ENCODE data around the gene CEP85. TPM values are rescaled to one million over a fixed set of nuclear protein-coding genes. Genes with fewer than 3 reads are reported as not detected.

Gene CEP85
- total and polyA plus RNA-seq, 9 of the 15 experiments (the other 6 are each of a cell fraction or from before 2014, with no cell fraction given): 42.1 to 140 (median 92.6) TPM

DNA sequence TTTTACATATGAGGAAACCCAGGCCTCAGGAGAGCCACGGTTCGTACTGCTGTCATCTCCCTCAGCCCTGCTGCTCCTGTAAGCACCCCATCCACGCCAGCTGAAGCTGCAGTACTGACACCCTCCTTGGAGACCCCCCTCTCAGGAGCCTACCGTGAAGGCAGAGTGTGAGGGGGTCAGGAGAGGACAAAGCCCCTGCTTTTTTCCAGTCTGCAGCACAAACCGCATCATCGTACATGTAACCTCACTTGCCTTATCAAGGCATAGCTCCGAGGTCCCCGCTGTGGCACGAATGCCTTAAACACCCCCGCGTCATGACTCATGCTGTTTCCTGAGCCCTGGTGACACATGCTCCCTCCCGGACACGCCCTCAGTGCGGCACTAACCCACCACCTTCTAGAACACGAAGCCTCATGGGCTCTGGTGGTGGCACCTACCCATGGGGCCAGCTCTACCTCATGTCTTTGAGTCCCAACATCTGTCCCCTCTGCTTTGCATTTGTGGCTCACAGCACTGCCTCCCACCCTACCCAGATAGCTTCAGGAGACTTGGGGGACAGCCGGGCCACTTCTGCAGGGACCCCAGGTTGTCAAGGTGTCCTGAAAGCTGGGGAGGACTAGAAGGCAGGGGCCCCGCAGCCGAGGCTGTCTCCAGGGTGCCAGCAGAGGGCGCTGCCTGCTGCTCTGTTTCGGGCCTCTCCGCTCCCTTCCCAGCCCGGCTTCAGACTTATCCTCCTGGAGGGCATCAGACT is 50.8 kb downstream of the CEP85 start (continued):
- TF ChIP-seq ARHGAP35 (IDR thresholded peaks at IDR 0.05; ENCODE audit: partially characterized antibody): no peak
- peak; percentile 86 for TF ChIP-seq EP400 (IDR thresholded peaks at IDR 0.05)
- no peak for TF ChIP-seq SRSF7 (optimal IDR thresholded peaks at IDR 0.05; ENCODE audit: low read depth, low read length)
- TF ChIP-seq ZNF561 (CRISPR knock-in tag; conservative IDR thresholded peaks at IDR 0.05): no peak
- TF ChIP-seq, protein P1, sequence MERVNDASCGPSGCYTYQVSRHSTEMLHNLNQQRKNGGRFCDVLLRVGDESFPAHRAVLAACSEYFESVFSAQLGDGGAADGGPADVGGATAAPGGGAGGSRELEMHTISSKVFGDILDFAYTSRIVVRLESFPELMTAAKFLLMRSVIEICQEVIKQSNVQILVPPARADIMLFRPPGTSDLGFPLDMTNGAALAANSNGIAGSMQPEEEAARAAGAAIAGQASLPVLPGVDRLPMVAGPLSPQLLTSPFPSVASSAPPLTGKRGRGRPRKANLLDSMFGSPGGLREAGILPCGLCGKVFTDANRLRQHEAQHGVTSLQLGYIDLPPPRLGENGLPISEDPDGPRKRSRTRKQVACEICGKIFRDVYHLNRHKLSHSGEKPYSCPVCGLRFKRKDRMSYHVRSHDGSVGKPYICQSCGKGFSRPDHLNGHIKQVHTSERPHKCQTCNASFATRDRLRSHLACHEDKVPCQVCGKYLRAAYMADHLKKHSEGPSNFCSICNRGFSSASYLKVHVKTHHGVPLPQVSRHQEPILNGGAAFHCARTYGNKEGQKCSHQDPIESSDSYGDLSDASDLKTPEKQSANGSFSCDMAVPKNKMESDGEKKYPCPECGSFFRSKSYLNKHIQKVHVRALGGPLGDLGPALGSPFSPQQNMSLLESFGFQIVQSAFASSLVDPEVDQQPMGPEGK (CRISPR knock-in tag; IDR thresholded peaks at IDR 0.05; ENCODE audit: borderline replicate concordance): no peak
- TF ChIP-seq CHD4 (IDR thresholded peaks at IDR 0.05; ENCODE audit: insufficient read depth, insufficient replicate concordance, low read depth, low read length, poor library complexity, severe bottlenecking): peak; percentile 70
- TF ChIP-seq SP1 (CRISPR knock-in tag; IDR thresholded peaks at IDR 0.05): peak; percentile 90
- no peak for TF ChIP-seq PRPF4 (IDR thresholded peaks at IDR 0.05; ENCODE audit: insufficient read depth, low read depth, low read length, poor library complexity, severe bottlenecking)
- TF ChIP-seq DNMT1 (IDR thresholded peaks at IDR 0.05): no peak
- peak; percentile 63 to 94 for TF ChIP-seq RCOR1 (IDR thresholded peaks at IDR 0.05; ENCODE audit: borderline replicate concordance in 1 of 2, low read depth in 2 of 2, low read length in 2 of 2)
- no peak for TF ChIP-seq YY1 (IDR thresholded peaks at IDR 0.05; ENCODE audit: borderline replicate concordance in 1 of 3, control insufficient read depth in 1 of 3, extremely low read depth in 1 of 3, insufficient read depth in 3 of 3, insufficient read length in 1 of 3, insufficient replicate concordance in 2 of 3, low read depth in 1 of 3, low read length in 2 of 3)
- TF ChIP-seq HDAC1 (IDR thresholded peaks at IDR 0.05): peak in 1 of 2 experiments; percentile 94; a peak in 2 of 4 replicates
- TF ChIP-seq, protein P2, sequence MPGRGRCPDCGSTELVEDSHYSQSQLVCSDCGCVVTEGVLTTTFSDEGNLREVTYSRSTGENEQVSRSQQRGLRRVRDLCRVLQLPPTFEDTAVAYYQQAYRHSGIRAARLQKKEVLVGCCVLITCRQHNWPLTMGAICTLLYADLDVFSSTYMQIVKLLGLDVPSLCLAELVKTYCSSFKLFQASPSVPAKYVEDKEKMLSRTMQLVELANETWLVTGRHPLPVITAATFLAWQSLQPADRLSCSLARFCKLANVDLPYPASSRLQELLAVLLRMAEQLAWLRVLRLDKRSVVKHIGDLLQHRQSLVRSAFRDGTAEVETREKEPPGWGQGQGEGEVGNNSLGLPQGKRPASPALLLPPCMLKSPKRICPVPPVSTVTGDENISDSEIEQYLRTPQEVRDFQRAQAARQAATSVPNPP (IDR thresholded peaks at IDR 0.05; ENCODE audit: borderline replicate concordance, insufficient read depth, insufficient read length): no peak
- no peak for TF ChIP-seq RBBP5 (IDR thresholded peaks at IDR 0.05; ENCODE audit: borderline replicate concordance, insufficient read depth, low read length, poor library complexity, severe bottlenecking)
- TF ChIP-seq RB1 (IDR thresholded peaks at IDR 0.05; ENCODE audit: low read depth): peak; percentile 76
- TF ChIP-seq ADNP (tag; IDR thresholded peaks at IDR 0.05): no peak
- TF ChIP-seq, protein P3, sequence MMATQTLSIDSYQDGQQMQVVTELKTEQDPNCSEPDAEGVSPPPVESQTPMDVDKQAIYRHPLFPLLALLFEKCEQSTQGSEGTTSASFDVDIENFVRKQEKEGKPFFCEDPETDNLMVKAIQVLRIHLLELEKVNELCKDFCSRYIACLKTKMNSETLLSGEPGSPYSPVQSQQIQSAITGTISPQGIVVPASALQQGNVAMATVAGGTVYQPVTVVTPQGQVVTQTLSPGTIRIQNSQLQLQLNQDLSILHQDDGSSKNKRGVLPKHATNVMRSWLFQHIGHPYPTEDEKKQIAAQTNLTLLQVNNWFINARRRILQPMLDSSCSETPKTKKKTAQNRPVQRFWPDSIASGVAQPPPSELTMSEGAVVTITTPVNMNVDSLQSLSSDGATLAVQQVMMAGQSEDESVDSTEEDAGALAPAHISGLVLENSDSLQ (IDR thresholded peaks at IDR 0.05): peak; percentile 77
- TF ChIP-seq HNRNPLL (IDR thresholded peaks at IDR 0.05; ENCODE audit: low read depth, low read length, poor library complexity, severe bottlenecking): no peak
- no peak for TF ChIP-seq ZNF696 (CRISPR knock-in tag; conservative IDR thresholded peaks at IDR 0.05)
- no peak for TF ChIP-seq ZNF165 (CRISPR knock-in tag; IDR thresholded peaks at IDR 0.05; ENCODE audit: borderline replicate concordance)

Measured in K562 (cell line).